IMR-90 (cell line): Measurements from ENCODE around the gene AP3B1. TPM values are rescaled to one million over a fixed set of nuclear protein-coding genes. Genes with fewer than 3 reads are reported as not detected.
A peak's percentile ranks its signal among the peaks of the same experiment; 100 is the strongest.

Experiments
- ATAC-seq: fragments of 200-7000 bp; cut with Tn5 transposase; 2 replicates; pipeline ENCODE4 v1.9.1; 2020; ENCODE audit warnings: low read depth, mild to moderate bottlenecking, moderate library complexity
- BruUV-seq: library from RNA; stranded (reverse); fragments of 400-500 nt; replicated peaks from 2 replicates; lab custom pipeline; 2021; lab: Mats Ljungman, UMichigan
- CTCF ChIA-PET: fragments of 300-600 bp; formaldehyde crosslinking; extraction: SDS; loops from one replicate; lab custom pipeline; 2021; ENCODE audit warnings: antibody characterized with exemption; lab: Yijun Ruan, JAX
- POLR2A ChIA-PET: fragments of 300-600 bp; sonication (Branson Sonifier 250); formaldehyde crosslinking; loops from one replicate; lab custom pipeline; 2022; ENCODE audit warnings: antibody characterized with exemption; ENCODE audit not compliant: unreplicated experiment; lab: Charles Lee
- DNase-seq: peaks from one replicate; pipeline ENCODE4 v3.0.0; 2013
- H2AFZ ChIP-seq: replicated peaks from 2 replicates; pipeline ENCODE3; 2013; ENCODE audit warnings: low read length, mild to moderate bottlenecking; ENCODE audit not compliant: poor library complexity
- H2AK5ac ChIP-seq: 2 replicates; pipeline ENCODE4 v1.6.1; 2013; ENCODE audit warnings: low read depth, low read length, inconsistent platforms
- H2AK9ac ChIP-seq: replicated peaks from 2 replicates; pipeline ENCODE3; 2013; ENCODE audit warnings: mild to moderate bottlenecking, low read depth, low read length, moderate library complexity; ENCODE audit not compliant: poor library complexity
- H2BK120ac ChIP-seq: 2 replicates; pipeline ENCODE4 v1.6.1; 2013; ENCODE audit warnings: low read depth, low read length, inconsistent platforms
- H2BK15ac ChIP-seq: 3 replicates; pipeline ENCODE4 v1.6.1; 2013; ENCODE audit warnings: low read depth, low read length, inconsistent platforms
- H2BK20ac ChIP-seq: 2 replicates; pipeline ENCODE4 v1.6.1; 2013; ENCODE audit warnings: low read depth, mild to moderate bottlenecking, inconsistent platforms, low read length, moderate library complexity
- H2BK5ac ChIP-seq: 2 replicates; pipeline ENCODE4 v1.6.1; 2013; ENCODE audit warnings: mild to moderate bottlenecking, low read depth, low read length, inconsistent platforms; ENCODE audit not compliant: poor library complexity, severe bottlenecking
- H3K14ac ChIP-seq: replicated peaks from 2 replicates; pipeline ENCODE4 v1.6.1; 2013; ENCODE audit warnings: low read depth, low read length, inconsistent platforms
- H3K18ac ChIP-seq: 2 replicates; pipeline ENCODE4 v1.6.1; 2013; ENCODE audit warnings: low read depth, low read length, control low read depth
- H3K23ac ChIP-seq: 2 replicates; pipeline ENCODE4 v1.6.1; 2013; ENCODE audit warnings: low read depth, low read length, inconsistent platforms
- H3K27ac ChIP-seq: 2 replicates; pipeline ENCODE4 v1.5.1; 2013; ENCODE audit warnings: mild to moderate bottlenecking, control low read depth, low read length; ENCODE audit not compliant: insufficient read depth
- H3K27me3 ChIP-seq: 2 replicates; pipeline ENCODE4 v1.6.1; 2013; ENCODE audit warnings: low read length; ENCODE audit not compliant: control insufficient read depth, insufficient read depth
- H3K36me3 ChIP-seq: 2 replicates; pipeline ENCODE4 v1.6.1; 2013; ENCODE audit warnings: low read length, mixed read lengths; ENCODE audit not compliant: control insufficient read depth, insufficient read depth
- H3K4ac ChIP-seq: 2 replicates; pipeline ENCODE4 v1.6.1; 2013; ENCODE audit warnings: low read depth, low read length, inconsistent platforms
- H3K4me1 ChIP-seq: 2 replicates; pipeline ENCODE4 v1.6.1; 2013; ENCODE audit warnings: low read length, mixed read lengths; ENCODE audit not compliant: control insufficient read depth, insufficient read depth
- H3K4me2 ChIP-seq: 2 replicates; pipeline ENCODE4 v1.6.1; 2013; ENCODE audit warnings: low read depth, mild to moderate bottlenecking, control low read depth, low read length, moderate library complexity
- H3K4me3 ChIP-seq: 2 replicates; pipeline ENCODE4 v1.5.1; 2013; ENCODE audit warnings: low read depth, mild to moderate bottlenecking, control low read depth, low read length, moderate library complexity; ENCODE audit not compliant: insufficient read depth
- H3K56ac ChIP-seq: 2 replicates; pipeline ENCODE4 v1.6.1; 2013; ENCODE audit warnings: low read length, inconsistent platforms; ENCODE audit not compliant: insufficient read depth; ENCODE audit errors: extremely low read depth
- H3K79me1 ChIP-seq, 2 experiments: 2 replicates each; pipeline ENCODE4 v1.6.1; 2013; ENCODE audit warnings: low read length in 2 of 2, inconsistent platforms in 1 of 2, low read depth in 1 of 2
- H3K9ac ChIP-seq: 2 replicates; pipeline ENCODE4 v1.6.1; 2013; ENCODE audit warnings: low read depth, low read length, control low read depth
- H3K9me1 ChIP-seq: 2 replicates; pipeline ENCODE4 v1.6.1; 2013; ENCODE audit warnings: low read length, inconsistent platforms; ENCODE audit not compliant: insufficient read depth
- H3K9me3 ChIP-seq: 2 replicates; pipeline ENCODE4 v1.6.1; 2013; ENCODE audit warnings: low read length; ENCODE audit not compliant: control insufficient read depth, insufficient read depth
- H4K20me1 ChIP-seq: 2 replicates; pipeline ENCODE4 v1.6.1; 2013; ENCODE audit warnings: low read length, inconsistent platforms; ENCODE audit not compliant: insufficient read depth
- H4K5ac ChIP-seq: 2 replicates; pipeline ENCODE4 v1.6.1; 2013; ENCODE audit warnings: mild to moderate bottlenecking, low read depth, low read length, control low read depth
- H4K8ac ChIP-seq, 2 experiments: 2 replicates each; pipeline ENCODE4 v1.6.1; 2013; ENCODE audit warnings: low read depth in 2 of 2, low read length in 2 of 2, control low read depth in 1 of 2, inconsistent platforms in 1 of 2
- H4K91ac ChIP-seq: 2 replicates; pipeline ENCODE4 v1.6.1; 2013; ENCODE audit warnings: low read depth, low read length, inconsistent platforms; ENCODE audit not compliant: insufficient read depth
- MAFK ChIP-seq: IDR thresholded peaks from 2 replicates; pipeline ENCODE4 v1.6.1; 2012; ENCODE audit warnings: low read depth, low read length, improper control_type of control experiment
- RAD21 ChIP-seq: IDR thresholded peaks from 2 replicates; pipeline ENCODE4 v1.6.1; 2012; ENCODE audit warnings: low read length, improper control_type of control experiment
- WGBS, 2 experiments: methylation state at CpG; one replicate each; pipeline versions ENCODE4 v1.1.5 to v1.1.7; 2013; ENCODE audit warnings: missing lambda C conversion rate in 2 of 2; ENCODE audit not compliant: insufficient read length in 1 of 2; ENCODE audit errors: extremely low coverage in 2 of 2; 5-methylcytosine and 5-hydroxymethylcytosine counted together
- dilution Hi-C: fragments of 300-500 bp; cut with HindIII; formaldehyde crosslinking; loops from one replicate; pipeline ENCODE4 v1.14.3; 2018; ENCODE audit warnings: low sequenced_read_pairs; ENCODE audit not compliant: unreplicated experiment
- in situ Hi-C: fragments of 300-500 bp; cut with MboI; formaldehyde crosslinking; loops from 3 replicates; pipeline ENCODE4 v1.14.3; 2019; ENCODE audit warnings: low sequenced_read_pairs, inconsistent platforms, mixed read lengths
- intact Hi-C: fragments of 100-400 bp; cut with micrococcal nuclease; formaldehyde crosslinking; loops from 2 replicates; pipeline ENCODE4 v1.10.0; 2022
- polyA plus RNA-seq, 3 experiments: library from polyadenylated mRNA; depleted of rRNA; stranded (reverse); fragments of >200 nt; gene quantifications; 2 replicates each; pipeline ENCODE4 v1.2.3, GENCODE V29; 2012; ENCODE audit warnings: low replicate concordance in 1 of 3
- total RNA-seq: library from RNA; depleted of rRNA; stranded (reverse); fragments of >200 nt; gene quantifications from 2 replicates; pipeline ENCODE4 v1.2.3, GENCODE V29; 2012
- TF ChIP-seq, protein P1 (sequence below): fragments of 150-350 bp; IDR thresholded peaks from 2 replicates; pipeline ENCODE4 v1.6.1; 2017; ENCODE audit warnings: mild to moderate bottlenecking, antibody characterized with exemption, low read length, low read depth

AP3B1 gene
- total and polyA plus RNA-seq, 2 of the 4 experiments (the other 2 are of a cell fraction), result 33.1 to 59.0 TPM

DNA sequence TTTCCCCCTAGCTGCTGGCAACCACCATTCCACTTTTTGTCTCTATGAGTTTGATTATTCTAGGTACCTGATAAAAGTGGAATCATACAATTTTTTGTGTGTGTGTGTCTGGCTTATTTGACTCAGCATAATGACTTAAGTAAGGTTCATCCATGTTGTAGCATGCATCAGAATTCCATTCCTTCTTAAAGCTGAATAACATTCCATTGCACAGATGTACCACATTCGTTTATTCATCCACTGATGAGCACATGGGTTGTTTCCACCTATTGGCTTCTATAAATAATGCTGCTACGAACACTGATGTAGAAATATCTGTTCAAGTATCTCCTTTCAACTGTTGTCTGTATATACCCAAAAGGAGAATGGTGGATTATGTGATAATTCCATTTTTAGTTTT lies 33.7 kb downstream of the AP3B1 start:
- no peak overlapping the region for H3K27ac ChIP-seq
- no TSS peak for BruUV-seq
- no peaks in the 10 kb centered on the region for H3K4me1 ChIP-seq
- ChIA-PET CTCF (interaction anchor here (0.7 kb wide), 1 partner anchor 207 kb away, joined by 7 read pairs; no protein-coding TSS in a partner anchor), POLR2A (no interaction called here)
- no peaks in the 10 kb centered on the region for H3K9me3 ChIP-seq
- no peak overlapping the region for H3K56ac ChIP-seq
- no peak overlapping the region for H2BK15ac ChIP-seq
- peaks cover 4% of the 10 kb centered on the region for H3K36me3 ChIP-seq
- H4K5ac ChIP-seq, result no peak overlapping the region
- intact Hi-C loops, result loop anchor here (10.0 kb wide), 2 partner anchors 396 to 696 kb away; no protein-coding TSS in a partner anchor
- no peak overlapping the region for H3K4me2 ChIP-seq
- no peak overlapping the region for H2BK5ac ChIP-seq
- no peak overlapping the region for H3K18ac ChIP-seq
- no peak overlapping the region for H3K23ac ChIP-seq
- no peak overlapping the region for H2AFZ ChIP-seq
- H3K4me3 ChIP-seq, result no peak overlapping the region
- H2BK20ac ChIP-seq, result no peak overlapping the region
- H2BK120ac ChIP-seq, result no peak overlapping the region
- H3K27me3 ChIP-seq, result no peaks in the 10 kb centered on the region
- no peak overlapping the region for H4K91ac ChIP-seq
- H2AK5ac ChIP-seq, result no peak overlapping the region
- no peak overlapping the region for H2AK9ac ChIP-seq
- H3K79me1 ChIP-seq, result peaks cover 9 to 30% of the 10 kb centered on the region in 2 experiments
- dilution Hi-C loops, result no loop called here
- no peak overlapping the region for H3K14ac ChIP-seq
- no peaks in the 10 kb centered on the region for H3K9me1 ChIP-seq
- DNase-seq, result peak; percentile 73
- no peak overlapping the region for H4K8ac ChIP-seq
- ATAC-seq, result peak; percentile 57
- in situ Hi-C loops, result loop anchor here (25.0 kb wide), 1 partner anchor 698 kb away; no protein-coding TSS in a partner anchor
- WGBS, 2 experiments, result no CpG with 5 or more reads among the region's 2 CpGs
- TF ChIP-seq, protein P1, sequence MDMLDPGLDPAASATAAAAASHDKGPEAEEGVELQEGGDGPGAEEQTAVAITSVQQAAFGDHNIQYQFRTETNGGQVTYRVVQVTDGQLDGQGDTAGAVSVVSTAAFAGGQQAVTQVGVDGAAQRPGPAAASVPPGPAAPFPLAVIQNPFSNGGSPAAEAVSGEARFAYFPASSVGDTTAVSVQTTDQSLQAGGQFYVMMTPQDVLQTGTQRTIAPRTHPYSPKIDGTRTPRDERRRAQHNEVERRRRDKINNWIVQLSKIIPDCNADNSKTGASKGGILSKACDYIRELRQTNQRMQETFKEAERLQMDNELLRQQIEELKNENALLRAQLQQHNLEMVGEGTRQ, result peak; percentile 35; the same call in 1 of the 2 replicates
- TF ChIP-seq MAFK (no peak), RAD21 (no peak)
- H3K9ac ChIP-seq, result no peak overlapping the region
- no peak overlapping the region for H3K4ac ChIP-seq
- no peaks in the 10 kb centered on the region; the same call in 1 of the 2 replicates for H4K20me1 ChIP-seq
